ENCODE measurements around the gene CLCN6.

GRCh38 chr1:11858613-11858967, 52.6 kb downstream of the CLCN6 start, which contains the start of gene NPPB:
- TF ChIP-seq CTCF (IDR thresholded peaks at IDR 0.05) (no peak), POLR2A (IDR thresholded peaks at IDR 0.05) (no peak)

All from right lobe of liver (tissue), 4 donors.